ENCODE data around the gene SCAMP3.

DNA sequence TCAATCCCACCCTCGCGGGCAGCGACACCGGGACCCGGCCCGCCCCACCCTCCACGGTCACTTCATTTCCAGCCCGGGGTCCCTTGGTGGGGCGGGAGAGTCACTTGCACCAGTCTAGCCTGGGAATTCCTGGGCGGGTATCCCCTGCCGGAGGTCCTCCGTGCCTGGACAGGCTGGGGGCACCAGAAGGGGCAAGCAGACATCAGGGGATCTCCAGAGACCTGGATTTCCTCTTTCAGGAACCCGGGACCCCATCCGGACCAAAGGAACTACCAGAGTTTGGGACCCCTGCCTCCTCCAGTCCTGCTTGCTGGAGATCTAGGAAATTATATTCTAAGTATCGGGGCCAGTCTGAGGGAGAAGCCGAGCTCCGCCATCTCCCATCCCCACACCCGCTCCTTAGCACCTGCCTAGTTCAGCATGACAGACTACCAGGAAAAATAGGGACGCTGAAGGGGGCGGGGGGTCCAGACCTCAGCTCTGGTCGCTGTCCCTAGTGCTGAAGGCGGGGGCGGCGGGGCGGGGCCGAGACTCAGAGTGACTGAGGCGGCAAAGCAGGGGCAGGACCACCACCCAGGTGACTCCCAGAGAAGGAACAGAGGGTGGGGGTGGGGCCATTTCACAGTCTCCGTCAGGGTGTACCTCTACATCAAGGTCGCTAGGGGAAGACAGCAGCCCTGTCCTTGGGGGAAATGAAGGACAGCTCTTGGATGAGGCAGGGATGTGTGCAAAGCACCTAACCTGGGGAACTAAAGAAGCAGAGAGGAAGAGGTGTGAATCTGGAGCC lies 15.9 kb upstream of the SCAMP3 start:
- TF ChIP-seq MXI1 (IDR thresholded peaks at IDR 0.05; ENCODE audit: low read depth, low read length) (no peak), KAT2A (conservative IDR thresholded peaks at IDR 0.05; ENCODE audit: control insufficient read depth, low read depth, low read length) (no peak), NR2C2 (IDR thresholded peaks at IDR 0.05; ENCODE audit: borderline replicate concordance, control insufficient read depth, insufficient read length, low read depth) (no peak), POLR2AphosphoS2 (IDR thresholded peaks at IDR 0.05; ENCODE audit: low read depth, low read length) (no peak), HDAC2 (IDR thresholded peaks at IDR 0.05) (no peak), POLR2A (IDR thresholded peaks at IDR 0.05; ENCODE audit: low read depth, low read length) (no peak), LARP7 (IDR thresholded peaks at IDR 0.05) (no peak)
- TF ChIP-seq, protein P1, sequence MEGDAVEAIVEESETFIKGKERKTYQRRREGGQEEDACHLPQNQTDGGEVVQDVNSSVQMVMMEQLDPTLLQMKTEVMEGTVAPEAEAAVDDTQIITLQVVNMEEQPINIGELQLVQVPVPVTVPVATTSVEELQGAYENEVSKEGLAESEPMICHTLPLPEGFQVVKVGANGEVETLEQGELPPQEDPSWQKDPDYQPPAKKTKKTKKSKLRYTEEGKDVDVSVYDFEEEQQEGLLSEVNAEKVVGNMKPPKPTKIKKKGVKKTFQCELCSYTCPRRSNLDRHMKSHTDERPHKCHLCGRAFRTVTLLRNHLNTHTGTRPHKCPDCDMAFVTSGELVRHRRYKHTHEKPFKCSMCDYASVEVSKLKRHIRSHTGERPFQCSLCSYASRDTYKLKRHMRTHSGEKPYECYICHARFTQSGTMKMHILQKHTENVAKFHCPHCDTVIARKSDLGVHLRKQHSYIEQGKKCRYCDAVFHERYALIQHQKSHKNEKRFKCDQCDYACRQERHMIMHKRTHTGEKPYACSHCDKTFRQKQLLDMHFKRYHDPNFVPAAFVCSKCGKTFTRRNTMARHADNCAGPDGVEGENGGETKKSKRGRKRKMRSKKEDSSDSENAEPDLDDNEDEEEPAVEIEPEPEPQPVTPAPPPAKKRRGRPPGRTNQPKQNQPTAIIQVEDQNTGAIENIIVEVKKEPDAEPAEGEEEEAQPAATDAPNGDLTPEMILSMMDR (IDR thresholded peaks at IDR 0.05 in 2 of 3, conservative IDR thresholded peaks at IDR 0.05 in 1 of 3; ENCODE audit: control insufficient read depth in 2 of 3, extremely low read depth in 1 of 3, insufficient read depth in 1 of 3, low read depth in 3 of 3, low read length in 3 of 3), result peak; percentile 40 to 48 (median 41); a peak in 5 of 6 replicates
- TF ChIP-seq, protein P2, sequence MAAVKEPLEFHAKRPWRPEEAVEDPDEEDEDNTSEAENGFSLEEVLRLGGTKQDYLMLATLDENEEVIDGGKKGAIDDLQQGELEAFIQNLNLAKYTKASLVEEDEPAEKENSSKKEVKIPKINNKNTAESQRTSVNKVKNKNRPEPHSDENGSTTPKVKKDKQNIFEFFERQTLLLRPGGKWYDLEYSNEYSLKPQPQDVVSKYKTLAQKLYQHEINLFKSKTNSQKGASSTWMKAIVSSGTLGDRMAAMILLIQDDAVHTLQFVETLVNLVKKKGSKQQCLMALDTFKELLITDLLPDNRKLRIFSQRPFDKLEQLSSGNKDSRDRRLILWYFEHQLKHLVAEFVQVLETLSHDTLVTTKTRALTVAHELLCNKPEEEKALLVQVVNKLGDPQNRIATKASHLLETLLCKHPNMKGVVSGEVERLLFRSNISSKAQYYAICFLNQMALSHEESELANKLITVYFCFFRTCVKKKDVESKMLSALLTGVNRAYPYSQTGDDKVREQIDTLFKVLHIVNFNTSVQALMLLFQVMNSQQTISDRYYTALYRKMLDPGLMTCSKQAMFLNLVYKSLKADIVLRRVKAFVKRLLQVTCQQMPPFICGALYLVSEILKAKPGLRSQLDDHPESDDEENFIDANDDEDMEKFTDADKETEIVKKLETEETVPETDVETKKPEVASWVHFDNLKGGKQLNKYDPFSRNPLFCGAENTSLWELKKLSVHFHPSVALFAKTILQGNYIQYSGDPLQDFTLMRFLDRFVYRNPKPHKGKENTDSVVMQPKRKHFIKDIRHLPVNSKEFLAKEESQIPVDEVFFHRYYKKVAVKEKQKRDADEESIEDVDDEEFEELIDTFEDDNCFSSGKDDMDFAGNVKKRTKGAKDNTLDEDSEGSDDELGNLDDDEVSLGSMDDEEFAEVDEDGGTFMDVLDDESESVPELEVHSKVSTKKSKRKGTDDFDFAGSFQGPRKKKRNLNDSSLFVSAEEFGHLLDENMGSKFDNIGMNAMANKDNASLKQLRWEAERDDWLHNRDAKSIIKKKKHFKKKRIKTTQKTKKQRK (IDR thresholded peaks at IDR 0.05; ENCODE audit: low read depth, low read length), result no peak

Measured in GM12878 (cell line).